ENCODE results near the gene CBY3. TPM values are rescaled to one million over a fixed set of nuclear protein-coding genes. Genes with fewer than 3 reads are reported as not detected.

CBY3 gene
- total and polyA plus RNA-seq, 2 of the 8 experiments (the other 6 are each of a cell fraction or from before 2014, with no cell fraction given), result 0.39 TPM

- TF ChIP-seq USF2 (IDR thresholded peaks at IDR 0.05; ENCODE audit: low read length) (peak; percentile 87), TAF1 (IDR thresholded peaks at IDR 0.05; ENCODE audit: low read depth, low read length) (peak; percentile 86)
Observed at GRCh38 chr5:179698935-179699615, 18.2 kb upstream of the CBY3 start, which contains the start of gene CANX (continued).
